CD14-positive monocyte (primary cell): ENCODE data around the gene PHACTR3. TPM values are rescaled to one million over a fixed set of nuclear protein-coding genes. Genes with fewer than 3 reads are reported as not detected.

Experiments
- DNase-seq, 3 donors: peaks; one replicate each; pipeline ENCODE4 v3.0.0-alpha.2; 2011 to 2022
- H2AFZ ChIP-seq: 2 replicates; pipeline ENCODE4 v1.6.0; 2012; ENCODE audit warnings: mild to moderate bottlenecking, low read depth, low read length, inconsistent platforms; ENCODE audit not compliant: insufficient read depth, poor library complexity, severe bottlenecking
- H3K27ac ChIP-seq, 2 donors: 1 replicate in 1 of 2; 2 replicates in 1 of 2; pipeline ENCODE4 v1.5.1; 2012 to 2013; ENCODE audit warnings: low read length in 2 of 2, control low read depth in 1 of 2, inconsistent platforms in 1 of 2, low read depth in 1 of 2, mild to moderate bottlenecking in 1 of 2
- H3K27me3 ChIP-seq, 2 donors: one replicate each; pipeline versions ENCODE4 v1.6.0 to v1.6.1; 2011 to 2013; ENCODE audit warnings: low read length in 2 of 2; ENCODE audit not compliant: control insufficient read depth in 2 of 2, insufficient read depth in 2 of 2
- H3K36me3 ChIP-seq, 2 donors: replicated peaks in 1 of 2; 1 replicate in 1 of 2; 2 replicates in 1 of 2; pipeline versions ENCODE4 v1.5.1 to v1.6.1; 2012 to 2013; ENCODE audit warnings: low read length in 2 of 2, control low read depth in 1 of 2, inconsistent platforms in 1 of 2, mild to moderate bottlenecking in 1 of 2; ENCODE audit not compliant: insufficient read depth in 2 of 2, control insufficient read depth in 1 of 2
- H3K4me1 ChIP-seq, 2 donors: 1 replicate in 1 of 2; 2 replicates in 1 of 2; pipeline versions ENCODE4 v1.5.1 to v1.6.1; 2012 to 2013; ENCODE audit warnings: low read length in 2 of 2, control low read depth in 1 of 2, inconsistent platforms in 1 of 2, mild to moderate bottlenecking in 1 of 2, moderate library complexity in 1 of 2; ENCODE audit not compliant: insufficient read depth in 2 of 2, control insufficient read depth in 1 of 2
- H3K4me2 ChIP-seq: replicated peaks from 2 replicates; pipeline ENCODE3; 2012; ENCODE audit warnings: low read length, moderate library complexity, mild to moderate bottlenecking; ENCODE audit not compliant: poor library complexity, severe bottlenecking; ENCODE audit errors: extremely low read depth
- H3K4me3 ChIP-seq, 3 experiments: fragments of 200-600 bp in 1 of 3; sonication (generic) in 1 of 3; replicated peaks in 1 of 3; 1 replicate in 2 of 3; 2 replicates in 1 of 3; pipeline ENCODE4 v1.5.1; 2011 to 2013; ENCODE audit warnings: low read length in 3 of 3, mild to moderate bottlenecking in 3 of 3, control low read depth in 2 of 3, low read depth in 2 of 3, inconsistent platforms in 1 of 3, moderate library complexity in 1 of 3
- H3K79me2 ChIP-seq: 2 replicates; pipeline ENCODE4 v1.6.0; 2012; ENCODE audit warnings: mild to moderate bottlenecking, control low read depth, inconsistent platforms, low read length, moderate library complexity; ENCODE audit not compliant: insufficient read depth
- H3K9ac ChIP-seq: 2 replicates; pipeline ENCODE4 v1.6.0; 2017; ENCODE audit warnings: low read length, mild to moderate bottlenecking; ENCODE audit not compliant: insufficient read depth, poor library complexity, severe bottlenecking
- H3K9me3 ChIP-seq, 2 donors: replicated peaks in 1 of 2; 1 replicate in 1 of 2; 2 replicates in 1 of 2; pipeline versions ENCODE4 v1.5.1 to v1.6.1; 2012 to 2013; ENCODE audit warnings: low read length in 2 of 2, control low read depth in 1 of 2; ENCODE audit not compliant: control insufficient read depth in 1 of 2, insufficient read depth in 1 of 2
- H4K20me1 ChIP-seq: 2 replicates; pipeline ENCODE4 v1.6.0; 2012; ENCODE audit warnings: mild to moderate bottlenecking, low read length, control low read depth, moderate library complexity; ENCODE audit not compliant: insufficient read depth
- H3K27ac Mint-ChIP-seq, 7 donors: one replicate each; pipeline ENCODE4 v1.8.0; 2020; ENCODE audit warnings: mild to moderate bottlenecking in 7 of 7, mixed read lengths in 7 of 7, moderate library complexity in 6 of 7, inconsistent platforms in 2 of 7
- H3K27me3 Mint-ChIP-seq, 3 donors: one replicate each; pipeline ENCODE4 v1.8.0; 2021 to 2022; ENCODE audit warnings: low read depth in 3 of 3, mild to moderate bottlenecking in 3 of 3, mixed read lengths in 3 of 3, moderate library complexity in 3 of 3, inconsistent platforms in 1 of 3
- H3K36me3 Mint-ChIP-seq, 2 donors: one replicate each; pipeline ENCODE4 v1.8.0; 2020; ENCODE audit warnings: mixed read lengths in 2 of 2, inconsistent platforms in 1 of 2, mild to moderate bottlenecking in 1 of 2
- H3K4me1 Mint-ChIP-seq: one replicate; pipeline ENCODE4 v1.8.0; 2020; ENCODE audit warnings: mild to moderate bottlenecking, mixed read lengths
- H3K4me3 Mint-ChIP-seq, 2 donors: one replicate each; pipeline ENCODE4 v1.8.0; 2020; ENCODE audit warnings: mild to moderate bottlenecking in 2 of 2, mixed read lengths in 2 of 2, moderate library complexity in 1 of 2
- H3K9me3 Mint-ChIP-seq, 7 donors: one replicate each; pipeline ENCODE4 v1.8.0; 2020 to 2022; ENCODE audit warnings: mixed read lengths in 7 of 7, mild to moderate bottlenecking in 6 of 7, moderate library complexity in 6 of 7, inconsistent platforms in 2 of 7
- CTCF ChIP-seq: fragments of 200-600 bp; IDR thresholded peaks from one replicate; pipeline ENCODE4 v1.8.0; 2022; ENCODE audit warnings: antibody characterized with exemption, mild to moderate bottlenecking
- WGBS: methylation state at CpG from one replicate; pipeline ENCODE4 v1.1.5; 2013; ENCODE audit warnings: missing lambda C conversion rate; ENCODE audit not compliant: insufficient coverage; 5-methylcytosine and 5-hydroxymethylcytosine counted together
- intact Hi-C, 2 donors: fragments of 100-400 bp; cut with micrococcal nuclease; formaldehyde crosslinking; loops; one replicate each; pipeline versions ENCODE4 v1.15.0 to v1.15.1; 2023
- polyA plus RNA-seq, 3 donors: library from polyadenylated mRNA; depleted of rRNA in 1 of 3; unstranded in 2 of 3; stranded (reverse) in 1 of 3; fragments of 300-500 nt in 2 of 3; fragments of >200 nt in 1 of 3; fragmentation: Illumina TruSeq in 2 of 3; gene quantifications; 1 replicate in 2 of 3; 2 replicates in 1 of 3; pipeline ENCODE4 v1.2.3, GENCODE V29; 2012 to 2021

PHACTR3 gene
- polyA plus RNA-seq, 3 donors = 0.11 to 0.17 TPM; not detected in 1

- H3K4me1 Mint-ChIP-seq = peaks cover 4% of the 10 kb centered on the region
- H3K4me1 ChIP-seq = no peaks in the 10 kb centered on the region
- no peak overlapping the region for H3K4me3 ChIP-seq
- no peak overlapping the region for H3K27ac ChIP-seq
- no peak for TF ChIP-seq CTCF
- H3K36me3 Mint-ChIP-seq = no peaks in the 10 kb centered on the region
- WGBS = 88% methylated on average over 9 of the region's 13 CpGs
- H3K79me2 ChIP-seq = no peaks in the 10 kb centered on the region
- H3K36me3 ChIP-seq = no peaks in the 10 kb centered on the region
- H3K4me3 Mint-ChIP-seq = no peak overlapping the region
- no peak overlapping the region for H3K27ac Mint-ChIP-seq
- no peak overlapping the region for H2AFZ ChIP-seq
- peaks cover 5 to 20% of the 10 kb centered on the region in 2 donors for H3K27me3 ChIP-seq
- H3K27me3 Mint-ChIP-seq = peaks cover 28 to 50% (median 30%) of the 10 kb centered on the region in 3 donors
- H3K9me3 Mint-ChIP-seq = peaks cover 0 to 3% (median 0%) of the 10 kb centered on the region in 7 donors
- H3K9ac ChIP-seq = no peak overlapping the region
- H3K9me3 ChIP-seq = no peaks in the 10 kb centered on the region
- no peak overlapping the region for H3K4me2 ChIP-seq
- no peaks in the 10 kb centered on the region for H4K20me1 ChIP-seq
- intact Hi-C loops = no loop called here
- DNase-seq = no peak
These were observed 22.2 kb upstream of the PHACTR3 start for GRCh38 chr20:59581993-59582679.

- Mint-ChIP-seq H3K27ac (no peak overlapping the region), H3K4me1 (peaks cover 4% of the 10 kb centered on the region), H3K27me3 (peaks cover 18 to 38% (median 19%) of the 10 kb centered on the region in 3 donors), H3K4me3 (no peak overlapping the region), H3K36me3 (no peaks in the 10 kb centered on the region), H3K9me3 (peaks cover 0 to 4% (median 2%) of the 10 kb centered on the region in 7 donors)
- Histone ChIP-seq H3K79me2 (no peaks in the 10 kb centered on the region), H3K4me1 (no peaks in the 10 kb centered on the region), H4K20me1 (no peaks in the 10 kb centered on the region), H3K27ac (no peak overlapping the region), H3K4me2 (no peak overlapping the region), H3K36me3 (no peaks in the 10 kb centered on the region), H3K9me3 (peaks cover 0 to 3% of the 10 kb centered on the region in 2 donors), H3K27me3 (peaks cover 0 to 8% of the 10 kb centered on the region in 2 donors), H2AFZ (no peak overlapping the region), H3K4me3 (no peak overlapping the region), H3K9ac (no peak overlapping the region)
- intact Hi-C loops = no loop called here
- 91% methylated on average over 31 of the region's 31 CpGs for WGBS
- DNase-seq = no peak
- TF ChIP-seq CTCF = no peak
These were observed 20.7 kb upstream of the PHACTR3 start for GRCh38 chr20:59583428-59584277.
